Stimulated activated CD4-positive, alpha-beta T cell treated with anti-CD3 and anti-CD28 coated beads, Interleukin-12 subunit alpha, Interleukin-12 subunit beta, amount 100 ng/mL, for 48 hours (primary cell): ENCODE measurements around the gene GLMP.
"Not testable (repeated sequence)": the region's sequence is repeated elsewhere in the genome, so short reads cannot be mapped to it uniquely, and the experiment has no call there.

Experiments used
- DNase-seq, 3 donors: peaks; one replicate each; pipeline ENCODE4 v3.0.0-alpha.2; 2020; ENCODE audit warnings: low read depth in 2 of 3, low spot score in 1 of 3

The GLMP gene, protein sequence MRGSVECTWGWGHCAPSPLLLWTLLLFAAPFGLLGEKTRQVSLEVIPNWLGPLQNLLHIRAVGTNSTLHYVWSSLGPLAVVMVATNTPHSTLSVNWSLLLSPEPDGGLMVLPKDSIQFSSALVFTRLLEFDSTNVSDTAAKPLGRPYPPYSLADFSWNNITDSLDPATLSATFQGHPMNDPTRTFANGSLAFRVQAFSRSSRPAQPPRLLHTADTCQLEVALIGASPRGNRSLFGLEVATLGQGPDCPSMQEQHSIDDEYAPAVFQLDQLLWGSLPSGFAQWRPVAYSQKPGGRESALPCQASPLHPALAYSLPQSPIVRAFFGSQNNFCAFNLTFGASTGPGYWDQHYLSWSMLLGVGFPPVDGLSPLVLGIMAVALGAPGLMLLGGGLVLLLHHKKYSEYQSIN

DNA sequence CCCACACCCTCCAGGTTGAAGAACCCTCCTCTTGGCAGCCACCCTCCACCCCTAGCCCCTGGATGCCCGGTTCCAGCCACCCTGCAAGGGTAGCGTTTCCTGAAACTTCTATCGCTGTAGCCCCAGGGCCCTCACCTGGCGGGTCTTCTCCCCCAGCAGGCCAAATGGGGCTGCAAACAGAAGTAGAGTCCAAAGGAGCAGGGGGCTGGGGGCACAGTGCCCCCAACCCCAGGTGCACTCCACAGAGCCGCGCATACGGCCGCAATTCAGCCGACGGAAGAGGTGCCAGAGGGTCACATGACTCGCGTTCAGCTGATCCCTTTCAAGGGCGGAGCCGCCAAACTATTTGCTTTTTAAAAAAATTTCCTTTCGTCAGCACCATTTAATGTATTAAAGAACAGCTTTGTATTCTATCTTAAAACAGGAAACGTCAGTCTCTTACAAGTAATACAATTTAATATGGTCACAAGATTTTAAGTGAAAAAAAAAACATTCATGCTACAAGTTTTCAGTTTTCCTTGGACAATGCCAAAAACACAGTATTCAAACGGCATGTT is at the start of gene GLMP:
Gene GLMP, minus strand, starts transcription at position 289 of the 557 bp plus-strand sequence. Its CDS starts 34 bp downstream, at position 255.
- peak; percentile 21 to 47 (median 43) for DNase-seq

DNA sequence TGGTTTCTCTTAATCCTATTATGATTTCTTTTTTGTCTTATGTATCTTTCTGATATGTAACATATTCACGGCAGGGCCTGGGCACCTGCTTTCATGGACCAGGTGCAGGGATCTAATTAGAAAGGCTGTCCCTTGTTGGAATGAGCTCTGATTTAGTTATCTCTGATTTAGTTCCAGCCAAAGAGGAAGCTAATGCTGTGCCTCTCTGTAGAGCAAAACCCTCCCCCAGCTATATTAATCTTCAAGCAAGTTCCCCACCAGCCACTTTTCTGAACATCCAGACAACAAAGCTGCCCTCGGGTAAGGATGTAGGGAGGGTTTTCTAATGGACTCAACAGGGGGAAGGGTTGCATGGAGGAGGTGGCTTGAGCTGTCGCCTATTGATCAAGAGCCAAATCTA is 48.9 kb upstream of the GLMP start:
- DNase-seq, result no peak

DNA sequence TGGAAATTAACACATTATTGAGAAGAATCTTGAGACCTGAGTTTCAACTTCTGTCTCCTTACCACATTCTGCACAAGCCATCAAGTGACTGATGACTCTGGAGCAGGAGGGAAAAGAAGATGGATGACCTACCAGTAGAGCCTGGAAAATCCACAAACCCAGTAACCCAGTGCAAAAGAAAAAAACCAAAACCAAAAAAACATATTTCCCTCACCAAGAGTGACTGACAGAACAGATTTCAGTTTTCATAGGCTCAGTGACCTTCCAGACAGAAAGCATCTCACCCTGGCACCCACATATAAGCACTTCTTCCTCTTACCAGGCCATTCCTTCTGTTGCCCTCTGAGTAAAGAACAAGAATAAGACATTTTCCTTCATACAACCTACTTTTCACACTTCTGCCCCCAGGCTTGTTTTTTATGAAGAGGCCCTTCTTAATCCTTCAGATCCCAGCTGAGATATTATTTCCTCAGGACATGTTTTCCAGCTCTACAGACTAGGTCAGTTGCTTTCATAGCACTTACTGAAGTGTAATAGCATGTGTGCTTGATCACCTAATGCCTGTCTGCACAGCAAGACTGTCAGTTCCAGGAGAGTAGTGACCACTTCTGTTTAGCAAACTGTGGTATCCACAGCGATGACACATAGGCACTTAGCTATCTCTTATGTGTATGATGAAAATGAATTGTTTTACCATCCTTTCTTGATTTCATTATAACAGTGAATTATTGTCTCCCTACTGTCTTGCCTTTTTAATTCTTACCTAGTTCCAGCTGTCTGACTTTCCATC is 46.9 kb upstream of the GLMP start:
- no peak for DNase-seq

DNA sequence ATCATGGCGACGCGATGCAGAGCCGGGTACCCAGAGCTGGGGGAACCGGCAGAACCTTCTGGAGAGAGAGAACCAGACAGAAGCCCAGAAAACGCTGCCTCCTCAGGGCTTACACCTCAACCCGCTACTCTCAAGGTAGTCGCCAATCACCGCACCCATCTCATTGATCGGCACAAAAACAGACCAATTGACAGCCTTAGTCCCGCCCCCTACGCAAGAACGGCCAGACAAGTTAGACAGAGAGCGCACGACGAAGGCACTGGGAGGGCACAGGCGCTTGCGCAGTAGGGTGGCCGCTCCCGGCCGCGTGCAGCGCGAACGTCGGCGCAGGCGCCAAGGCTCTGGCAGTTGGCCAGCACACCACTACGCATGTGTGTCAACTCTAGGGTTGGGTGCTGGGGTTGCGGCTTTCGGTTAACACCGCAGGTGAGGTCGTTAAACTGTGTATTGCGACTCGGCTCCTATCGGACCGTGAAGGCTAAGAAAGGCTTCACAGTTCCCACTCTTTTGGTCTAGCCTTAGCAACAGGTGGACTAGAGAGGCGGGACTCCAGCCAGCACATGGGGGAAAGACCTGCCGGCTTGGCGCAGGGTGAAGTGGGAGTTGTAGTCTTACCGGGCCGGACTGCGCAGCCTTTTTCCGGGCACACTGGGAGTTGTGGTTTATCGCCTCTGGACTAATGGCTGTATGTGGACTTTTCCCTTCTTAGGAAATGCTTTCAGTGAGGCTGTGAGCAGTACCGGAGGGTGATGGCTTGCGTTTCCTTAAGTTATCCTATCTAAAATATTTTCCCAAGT is 42.9 kb upstream of the GLMP start, which contains the start of the genes CCT3 and TSACC:
Gene CCT3, minus strand, starts transcription at position 113 of the 797 bp plus-strand sequence. Its CDS starts 108 bp downstream, at position 5.
Gene TSACC, plus strand, starts transcription at position 347 of the 797 bp plus-strand sequence. CDS start 1,232 bp downstream, outside the sequence.
- DNase-seq, result peak; percentile 98 to 100 (median 99)

DNA sequence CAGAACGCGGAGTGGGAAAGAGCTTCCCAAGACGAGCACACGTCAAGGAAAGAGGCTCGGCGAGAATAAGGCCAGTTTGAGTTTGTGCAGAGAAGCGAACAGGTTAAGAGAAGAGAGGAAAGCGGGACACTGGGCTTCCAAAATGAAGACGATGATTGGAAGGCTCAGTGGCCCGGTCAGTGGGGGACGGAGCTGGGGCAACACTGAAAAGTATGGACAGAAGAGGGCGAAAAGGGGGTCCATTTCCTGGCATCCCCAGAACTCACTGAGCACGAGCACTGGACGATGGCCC is 42.4 kb upstream of the GLMP start:
- no peak for DNase-seq

DNA sequence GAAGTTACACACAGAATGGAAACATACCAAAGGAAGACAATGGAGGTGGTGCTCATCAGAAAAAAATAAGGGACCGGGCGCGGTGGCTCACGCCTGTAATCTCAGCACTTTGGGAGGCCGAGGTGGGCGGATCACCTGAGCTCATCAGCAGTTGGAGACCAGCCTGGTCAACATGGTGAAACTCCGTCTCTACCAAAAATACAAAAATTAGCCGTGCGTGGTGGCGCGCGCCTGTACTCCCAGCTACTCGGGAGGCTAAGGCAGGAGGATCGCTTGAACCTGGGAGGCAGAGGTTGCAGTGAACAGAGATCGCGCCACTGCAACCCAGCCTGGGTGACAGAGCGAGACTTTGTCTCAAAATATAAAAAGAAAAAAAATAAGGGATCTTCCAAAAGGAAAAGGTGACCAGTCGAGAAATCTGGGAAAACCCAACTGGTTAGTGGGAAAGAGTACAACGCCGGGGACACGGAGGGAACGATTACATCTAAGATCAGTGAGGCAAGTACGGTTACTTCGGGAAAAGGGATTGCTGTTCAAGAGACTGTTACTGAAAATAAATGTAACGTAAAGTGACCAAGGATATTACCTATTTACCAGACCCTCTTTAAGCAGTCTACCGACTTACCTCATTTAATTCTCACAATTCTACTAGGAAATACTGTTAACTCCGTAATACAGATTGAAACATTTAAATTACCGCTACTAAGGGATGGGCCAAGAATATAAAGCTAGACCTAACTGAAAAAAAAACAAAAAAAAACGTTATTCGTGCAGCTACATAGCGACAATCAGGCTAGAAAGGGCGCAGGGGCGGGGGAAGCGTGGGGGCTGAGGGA is 41.8 kb upstream of the GLMP start:
- DNase-seq, result no peak

DNA sequence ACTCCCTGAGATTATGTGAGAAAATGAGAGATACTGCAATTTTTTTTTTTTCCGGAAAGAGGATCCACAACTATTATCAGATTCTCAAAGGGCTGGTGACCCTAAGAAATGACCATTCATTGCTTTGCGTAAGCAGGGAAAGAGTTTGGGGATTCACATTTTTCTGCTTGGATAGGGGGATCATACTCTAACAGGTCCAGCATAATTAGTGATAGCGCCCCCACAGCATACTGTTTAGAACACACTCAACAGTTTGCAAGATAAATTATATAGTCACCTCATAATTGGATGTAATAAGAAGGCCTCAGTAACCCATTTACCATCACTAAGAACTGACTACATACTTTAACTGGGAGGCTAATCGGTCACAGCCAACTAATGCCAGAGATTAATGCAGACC is 40.8 kb upstream of the GLMP start:
- no peak for DNase-seq

DNA sequence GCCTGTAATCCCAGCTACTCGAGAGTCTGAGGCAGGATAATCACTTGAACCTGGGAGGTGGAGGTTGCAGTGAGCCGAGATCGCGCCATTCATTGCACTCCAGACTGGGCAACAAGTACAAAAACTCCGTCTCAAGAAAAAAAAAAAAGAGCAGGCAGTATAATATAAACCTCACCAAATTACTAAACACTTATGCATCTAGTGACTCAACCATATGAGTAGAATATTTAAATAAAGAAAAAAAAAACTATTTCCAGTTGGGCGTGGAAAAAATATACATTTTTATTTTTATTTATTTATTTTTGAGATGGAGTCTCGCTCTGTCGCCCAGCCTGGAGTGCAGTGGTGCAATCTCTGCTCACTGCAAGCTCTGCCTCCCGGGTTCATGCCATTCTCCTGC is 27.7 kb upstream of the GLMP start:
- not testable (repeated sequence) for DNase-seq

DNA sequence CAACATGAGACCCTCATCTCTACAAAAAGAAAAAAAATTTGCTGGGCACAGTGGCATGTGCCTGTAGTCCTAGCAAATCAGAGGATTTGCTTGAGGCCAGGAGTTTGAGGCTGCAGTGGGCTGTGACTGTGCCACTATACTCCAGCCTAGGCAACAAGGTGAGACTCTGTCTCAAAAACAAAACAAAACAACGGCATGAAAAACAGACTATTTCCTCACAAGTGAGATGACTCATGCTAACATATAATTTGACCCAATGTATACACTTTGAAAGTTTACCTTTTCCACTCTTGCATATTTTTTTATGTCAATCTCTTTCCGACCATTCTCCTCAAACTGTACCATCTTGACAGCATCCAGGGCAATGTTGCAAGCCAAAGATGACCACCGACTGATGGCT is 25.1 kb upstream of the GLMP start:
- no peak for DNase-seq

DNA sequence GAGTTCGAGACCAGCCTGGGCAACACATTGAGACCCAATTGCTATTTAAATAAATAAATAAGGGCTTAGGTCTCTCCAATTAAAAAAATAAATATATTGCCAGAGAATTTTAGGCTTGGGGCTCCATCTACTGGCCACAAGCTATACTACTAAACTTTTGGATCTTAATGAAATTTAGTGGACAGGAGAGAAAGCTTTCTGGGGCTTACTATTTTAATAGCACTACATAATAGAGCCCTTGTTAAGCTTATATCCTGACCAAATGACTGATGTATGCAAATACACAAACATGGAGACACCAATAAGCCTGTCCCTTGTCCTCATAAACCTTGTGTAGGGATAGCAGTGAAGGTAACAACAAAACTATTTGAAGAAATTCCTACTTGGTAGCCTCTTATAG is 24.2 kb upstream of the GLMP start:
- peak in 1 of 3 donors; percentile 28 for DNase-seq

DNA sequence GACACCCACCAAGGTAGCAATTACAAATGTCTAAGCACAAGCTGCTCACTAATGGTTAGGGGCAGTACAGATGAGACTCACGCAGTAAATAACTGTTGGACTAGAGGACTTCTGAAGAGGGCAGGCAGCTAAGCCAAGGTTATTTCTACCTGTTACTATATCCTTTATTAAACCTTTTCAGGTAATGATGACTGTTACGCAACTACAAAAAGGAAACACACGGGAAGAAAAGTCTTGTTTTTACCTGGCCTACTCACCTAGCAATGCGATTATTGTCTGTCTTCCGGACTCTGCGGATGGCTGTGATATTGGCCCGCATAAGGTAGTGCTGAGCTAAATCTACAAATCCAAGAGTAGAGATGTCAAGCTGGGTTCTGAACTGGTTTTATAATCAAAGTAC is 21.4 kb upstream of the GLMP start:
- DNase-seq, result no peak

DNA sequence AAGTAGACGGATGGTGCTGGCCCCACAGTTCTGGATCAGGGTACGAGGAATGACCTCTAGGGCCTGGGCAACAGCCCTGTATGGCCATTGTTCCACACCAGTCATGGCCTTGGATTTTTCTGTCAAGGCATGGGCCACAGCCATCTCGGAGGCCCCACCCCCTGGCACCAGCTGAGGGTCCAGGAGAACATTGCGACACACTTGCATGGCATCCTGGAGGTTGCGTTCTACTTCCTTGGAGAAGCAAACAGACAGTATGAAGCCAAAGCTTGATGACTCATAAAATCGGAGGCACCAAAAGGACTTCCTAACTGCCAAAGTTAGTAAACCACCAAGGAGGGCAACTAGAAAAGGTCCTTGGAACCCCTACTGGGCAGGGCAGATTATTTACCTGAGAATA is 15.5 kb upstream of the GLMP start:
- no peak for DNase-seq

DNA sequence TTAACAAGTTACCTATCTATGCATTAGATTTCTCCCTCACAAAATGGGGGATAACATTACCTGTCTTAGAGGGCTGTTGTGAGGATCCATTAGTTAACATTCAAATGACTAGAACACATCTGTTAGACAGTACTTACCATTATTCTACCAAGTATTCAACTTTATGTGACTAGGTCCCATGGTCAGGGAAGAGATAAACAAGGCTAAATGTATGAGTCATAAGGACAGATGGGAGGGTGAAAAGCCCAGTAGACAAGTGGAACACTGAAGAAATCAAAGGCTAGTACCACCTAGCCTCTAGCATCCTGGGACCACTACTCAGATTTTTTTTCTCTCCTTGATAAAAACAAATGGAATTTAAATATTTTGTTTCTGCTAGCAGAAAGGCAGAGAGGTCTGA is 12.6 kb upstream of the GLMP start:
- DNase-seq, result no peak

DNA sequence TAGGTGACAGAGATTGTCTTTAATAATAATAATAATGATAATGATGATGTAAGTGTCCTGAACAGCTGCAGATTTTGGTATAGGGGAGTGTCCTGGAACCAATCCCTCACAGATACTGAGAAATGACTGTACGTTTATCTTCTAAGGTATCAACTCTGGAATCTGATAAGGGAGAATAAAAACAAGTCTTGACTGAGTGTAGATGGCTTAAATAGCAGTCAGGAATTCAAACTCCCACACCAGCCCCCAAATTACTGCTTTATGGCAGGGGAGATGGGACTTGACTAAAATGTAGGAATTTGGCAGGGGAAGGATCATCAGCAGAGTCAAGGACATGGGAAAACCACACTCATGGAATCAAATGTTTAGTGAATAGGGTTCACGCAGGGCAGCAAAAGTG is 9.7 kb upstream of the GLMP start:
- DNase-seq, result no peak

DNA sequence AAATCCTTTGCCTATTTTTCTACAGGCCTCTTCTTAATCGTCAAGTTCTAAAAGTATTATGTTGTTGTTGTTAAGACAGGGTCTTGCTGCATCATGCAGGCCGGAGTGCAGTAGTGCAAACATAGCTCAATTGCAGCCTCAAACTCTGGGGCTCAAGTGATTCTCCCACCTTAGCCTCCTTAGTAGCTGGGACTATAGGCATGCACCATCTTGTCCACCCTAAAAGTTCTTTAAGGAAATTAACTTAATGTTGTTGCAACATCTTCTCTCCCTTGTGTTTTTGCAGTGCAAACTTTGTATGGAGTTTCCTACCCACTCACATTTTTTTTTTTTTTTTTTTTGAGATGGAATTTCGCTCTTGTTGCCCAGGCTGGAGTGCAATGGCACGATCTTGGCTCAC is 7.8 kb upstream of the GLMP start:
- no peak for DNase-seq

DNA sequence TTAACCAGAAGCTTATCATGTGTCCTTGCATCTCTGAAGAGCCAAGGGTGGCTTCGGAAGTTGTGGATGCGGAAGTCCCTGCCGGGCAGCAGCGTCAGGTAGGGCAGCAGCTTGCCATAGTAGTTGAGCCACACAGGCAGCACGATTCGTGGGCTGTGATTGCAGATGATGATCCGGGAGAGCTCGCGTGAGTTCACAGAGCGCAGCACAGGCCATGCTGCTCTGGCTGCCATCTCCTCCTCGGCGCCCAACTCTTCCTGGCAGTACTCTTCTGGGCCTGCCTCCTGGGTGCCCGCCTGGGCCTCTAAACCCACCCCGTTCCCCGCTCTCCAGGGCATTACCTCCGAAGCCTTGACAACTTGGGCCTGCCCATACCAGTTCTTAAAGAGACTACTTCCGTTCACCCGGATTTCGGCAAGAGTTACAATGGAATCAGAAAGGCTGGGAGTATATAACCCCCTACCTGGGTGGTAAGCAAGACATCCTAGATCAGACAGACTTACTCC is 3.4 kb upstream of the GLMP start, which contains the start of gene VHLL:
Gene VHLL, minus strand, starts transcription at position 456 of the 506 bp plus-strand sequence. Its CDS starts 118 bp downstream, at position 338.
- DNase-seq, result no peak

DNA sequence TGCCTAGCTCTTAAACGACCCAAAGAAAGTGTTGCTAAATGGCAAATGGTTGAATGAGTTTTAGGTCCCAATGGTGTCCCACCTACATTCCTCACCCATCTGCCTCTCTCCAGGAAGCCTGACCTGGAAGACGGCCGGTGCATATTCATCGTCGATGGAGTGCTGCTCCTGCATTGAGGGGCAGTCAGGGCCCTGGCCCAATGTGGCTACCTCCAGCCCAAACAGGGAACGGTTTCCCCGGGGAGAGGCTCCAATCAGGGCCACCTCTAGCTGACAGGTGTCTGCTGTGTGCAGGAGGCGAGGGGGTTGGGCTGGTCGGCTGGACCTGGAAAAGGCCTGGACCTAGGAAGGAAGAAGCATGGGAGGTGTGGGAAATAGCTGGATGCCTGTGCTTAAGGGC is 1.6 kb downstream of the GLMP start:
- DNase-seq, result no peak

DNA sequence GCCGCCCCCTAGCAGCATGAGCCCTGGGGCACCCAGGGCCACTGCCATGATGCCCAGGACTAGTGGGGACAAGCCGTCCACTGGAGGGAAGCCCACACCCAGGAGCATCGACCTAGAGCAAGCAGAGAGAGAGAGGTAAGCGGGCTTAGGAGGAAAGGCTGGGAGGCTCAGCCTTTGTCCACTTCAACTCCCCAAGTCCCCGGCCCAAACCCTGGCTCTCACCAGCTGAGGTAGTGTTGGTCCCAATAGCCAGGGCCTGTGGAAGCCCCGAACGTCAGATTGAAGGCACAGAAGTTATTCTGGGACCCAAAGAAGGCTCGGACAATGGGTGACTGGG is 2.4 kb downstream of the GLMP start:
- DNase-seq, result no peak

DNA sequence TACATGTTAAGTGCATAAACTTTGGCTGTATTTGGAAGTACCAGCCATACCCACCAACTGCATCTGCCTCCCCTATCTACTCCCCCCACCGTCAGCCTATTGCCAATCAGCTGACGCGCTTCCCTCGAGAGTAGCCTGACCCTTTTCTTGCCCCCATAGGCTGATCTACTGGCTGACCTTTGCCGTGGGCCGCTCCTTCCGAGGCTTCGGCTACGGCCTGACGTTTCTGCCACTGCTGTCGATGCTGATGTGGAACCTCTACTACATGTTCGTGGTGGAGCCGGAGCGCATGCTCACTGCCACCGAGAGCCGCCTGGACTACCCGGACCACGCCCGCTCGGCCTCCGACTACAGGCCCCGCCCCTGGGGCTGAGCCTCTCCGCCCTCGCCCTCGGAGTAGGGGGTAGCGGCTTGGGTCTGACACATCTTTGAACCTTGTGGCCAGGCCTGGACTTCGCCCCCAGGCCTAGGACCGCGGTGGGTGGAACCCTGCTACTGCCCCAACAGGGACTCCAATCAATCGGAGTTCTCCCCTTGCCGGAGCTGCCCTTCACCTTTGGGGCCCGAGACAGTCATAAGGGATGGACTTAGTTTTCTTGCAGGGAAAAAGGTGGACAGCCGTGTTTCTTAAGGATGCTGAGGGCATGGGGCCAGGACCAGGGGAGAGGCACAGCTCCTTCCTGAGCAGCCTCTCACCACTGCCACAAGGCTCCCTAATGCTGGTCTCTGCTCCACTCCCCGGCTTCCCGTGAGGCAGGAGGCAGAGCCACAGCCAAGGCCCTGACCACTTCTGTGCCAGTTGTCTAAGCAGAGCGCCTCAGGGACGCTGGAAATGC is 4.0 kb downstream of the GLMP start:
- DNase-seq, result no peak
